HG03103 (cell line): ENCODE results near the gene IFNB1.
A peak's percentile ranks its signal among the peaks of the same experiment; 100 is the strongest.

ENCODE experiments used
- ATAC-seq: cut with Tn5 transposase; IDR thresholded peaks from one replicate; pipeline ENCODE4 v1.9.1; 2021; ENCODE audit warnings: low read depth; ENCODE audit not compliant: unreplicated experiment

The IFNB1 gene

DNA sequence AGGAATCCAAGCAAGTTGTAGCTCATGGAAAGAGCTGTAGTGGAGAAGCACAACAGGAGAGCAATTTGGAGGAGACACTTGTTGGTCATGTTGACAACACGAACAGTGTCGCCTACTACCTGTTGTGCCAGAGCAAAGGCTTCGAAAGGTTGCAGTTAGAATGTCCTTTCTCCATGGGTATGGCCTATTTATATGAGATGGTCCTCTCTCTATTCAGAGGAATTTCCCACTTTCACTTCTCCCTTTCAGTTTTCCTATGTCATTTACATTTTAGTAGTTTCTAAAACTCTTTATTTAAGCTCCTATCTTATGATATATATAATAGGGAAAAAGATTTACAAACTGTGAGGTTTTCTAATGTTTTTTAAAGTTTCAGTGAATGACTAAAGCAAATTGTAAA, at the start of gene IFNB1:
IFNB1 (minus strand) TSS at position 162 of the 400 bp plus-strand sequence; CDS start at position 89, 73 bp downstream.
- ATAC-seq: no peak

DNA sequence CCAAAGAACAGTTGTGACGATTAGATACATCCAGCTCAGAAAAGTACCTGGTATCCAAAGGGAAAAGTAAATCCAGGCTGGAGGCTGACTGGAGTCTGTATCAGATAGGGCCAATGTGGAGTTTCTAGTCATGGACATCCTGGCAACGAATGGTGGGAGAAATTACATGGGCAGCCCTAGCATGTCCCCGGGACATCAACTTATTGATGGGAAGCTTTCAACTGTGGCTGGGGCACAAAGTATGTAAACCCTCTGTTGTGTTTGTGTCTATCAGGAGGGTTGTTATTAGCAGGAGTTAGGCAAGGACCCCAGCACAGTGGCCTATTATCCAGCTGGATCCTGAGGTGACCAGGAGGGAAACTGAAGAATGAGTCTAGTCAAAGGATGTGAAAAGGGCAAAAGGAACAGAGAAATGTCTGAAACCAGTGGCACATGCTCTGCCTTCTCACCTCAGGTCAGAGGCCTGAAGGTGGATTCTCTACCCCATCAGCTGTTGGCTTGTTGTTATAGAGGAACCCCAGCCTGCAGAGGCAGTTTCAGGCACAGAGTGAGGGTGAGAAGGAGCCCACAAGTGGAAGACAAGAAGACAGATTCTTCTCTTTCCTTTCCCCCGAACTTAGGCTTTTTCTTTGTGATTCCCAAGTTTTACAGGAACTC, 44.0 kb upstream of the IFNB1 start:
- peak; percentile 89 for ATAC-seq

DNA sequence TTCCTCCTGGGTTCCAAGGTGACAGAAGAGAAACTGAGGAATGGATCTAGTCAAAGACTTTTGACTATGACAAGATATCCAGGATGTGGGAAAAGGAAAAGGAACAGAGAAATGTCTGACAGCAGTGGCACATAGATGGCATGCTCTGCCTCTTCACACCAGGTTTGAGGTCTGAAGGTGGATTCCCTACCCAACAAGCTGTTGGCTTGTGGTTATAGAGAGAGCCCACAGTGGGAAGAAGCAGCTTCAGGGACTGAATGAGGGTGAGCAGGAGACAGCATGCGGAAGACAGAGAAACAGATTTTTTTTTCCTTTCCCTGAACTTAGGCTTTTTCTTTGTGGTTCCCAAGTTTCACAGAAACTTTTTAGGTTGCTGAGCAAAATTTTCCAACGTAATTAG, 43.3 kb upstream of the IFNB1 start:
- no peak for ATAC-seq

DNA sequence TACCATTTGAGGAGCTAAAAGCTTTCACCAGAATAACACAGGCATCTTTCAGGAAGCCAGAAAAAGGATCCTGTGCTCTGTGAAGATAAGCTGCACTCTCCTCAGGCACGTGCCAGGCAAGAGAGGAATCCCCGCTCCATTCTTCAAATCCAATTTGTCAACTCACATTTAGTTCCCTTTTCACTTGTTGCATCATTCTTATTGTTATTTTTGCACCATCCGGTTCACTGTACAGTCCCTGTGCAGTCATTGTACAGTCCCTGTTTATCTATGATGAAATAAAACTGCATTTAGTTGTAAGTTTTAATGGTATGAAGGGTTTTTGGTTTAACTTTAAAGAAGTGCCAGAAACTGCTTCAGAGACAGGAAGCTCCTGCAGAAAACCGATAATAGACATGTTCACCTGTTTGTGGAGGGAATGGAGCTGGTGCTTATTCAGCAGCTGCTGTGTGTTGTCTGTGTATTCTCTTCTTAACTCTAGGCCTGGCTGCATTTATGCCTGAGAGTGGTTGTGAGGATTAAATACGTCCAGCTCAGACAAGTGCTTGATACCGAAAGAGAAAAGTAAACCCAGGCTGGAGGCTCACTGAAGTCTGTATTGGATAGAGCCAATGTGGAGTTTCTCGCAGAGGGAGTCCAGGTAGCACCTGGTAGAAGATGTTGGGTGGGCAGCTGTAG, 41.5 kb upstream of the IFNB1 start:
- no peak for ATAC-seq

DNA sequence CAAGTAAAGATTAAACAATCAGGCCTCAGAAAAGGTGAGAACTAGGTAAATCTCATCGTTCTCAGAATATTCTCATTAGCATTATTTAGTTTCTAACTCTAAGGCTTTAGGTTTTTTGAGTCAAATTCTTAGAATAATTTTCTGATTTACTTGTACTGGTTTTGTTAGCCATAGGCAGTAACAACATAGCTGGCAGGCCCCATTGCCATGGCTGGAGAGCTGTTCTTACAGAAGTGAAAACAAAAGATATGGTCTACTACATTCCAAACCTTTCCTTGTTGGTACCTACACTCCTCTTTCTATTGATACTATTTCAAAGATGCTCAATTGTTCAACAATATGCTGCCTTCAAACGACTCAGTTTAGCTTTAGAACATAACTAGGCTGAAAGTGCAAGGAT, 36.6 kb upstream of the IFNB1 start:
- ATAC-seq: no peak

DNA sequence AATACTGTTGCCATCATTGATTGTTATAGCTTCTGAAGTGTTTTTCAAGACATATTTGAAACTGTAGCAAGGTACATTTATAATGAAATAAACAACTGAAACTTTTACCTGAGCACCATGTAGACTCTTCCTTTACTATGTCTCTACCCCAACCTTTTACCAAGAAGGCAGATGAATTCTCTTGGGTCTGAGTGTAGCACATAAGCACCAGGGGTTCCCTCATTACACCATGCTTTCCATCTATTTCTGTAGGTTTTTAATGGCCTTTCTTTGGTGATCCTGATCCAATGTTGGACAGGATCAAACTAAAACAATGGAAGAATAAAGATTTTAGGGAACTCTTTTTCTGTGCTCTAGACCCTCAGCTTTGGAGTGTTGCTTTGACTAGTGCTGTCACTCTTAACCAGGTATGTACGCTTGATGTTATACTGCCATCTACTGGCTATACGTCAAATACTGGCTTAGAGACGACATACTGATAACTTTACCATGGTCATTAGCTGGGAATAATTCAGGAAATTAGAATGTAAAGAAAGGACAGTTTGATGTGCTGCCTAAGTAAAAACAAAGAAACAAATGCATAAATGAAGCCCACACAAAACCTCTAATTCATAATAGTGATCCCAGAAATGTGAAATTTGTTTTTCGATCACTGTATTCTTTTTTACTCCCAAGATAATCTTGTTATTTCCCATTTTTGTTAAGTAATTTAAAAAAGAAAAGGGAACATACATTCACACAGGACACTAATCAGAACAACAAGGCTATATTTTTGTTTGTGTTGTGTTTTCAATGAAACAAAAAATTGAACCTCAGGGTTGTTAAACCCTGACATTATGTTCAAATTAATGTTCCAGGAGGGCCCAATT, 33.2 kb upstream of the IFNB1 start:
- peak; percentile 92 for ATAC-seq

DNA sequence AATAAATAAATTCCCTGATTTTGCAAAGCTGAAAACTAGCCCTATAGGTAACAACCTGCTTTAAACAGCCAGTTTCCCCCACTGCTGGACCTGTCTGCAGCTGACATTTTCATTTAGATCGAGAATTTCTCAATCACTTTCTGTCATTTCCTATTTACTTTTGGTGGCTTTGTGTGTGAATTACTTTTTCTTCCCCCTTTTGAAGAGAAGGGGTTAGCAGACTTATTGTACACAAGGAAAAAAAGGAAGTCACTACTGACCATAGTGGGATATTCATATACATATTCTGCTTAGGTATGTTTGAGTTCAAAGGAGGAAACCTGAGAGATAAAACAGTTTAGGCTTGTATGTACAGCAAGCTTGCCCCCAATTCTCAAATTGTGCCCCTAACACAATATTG, 27.0 kb upstream of the IFNB1 start:
- no peak for ATAC-seq

DNA sequence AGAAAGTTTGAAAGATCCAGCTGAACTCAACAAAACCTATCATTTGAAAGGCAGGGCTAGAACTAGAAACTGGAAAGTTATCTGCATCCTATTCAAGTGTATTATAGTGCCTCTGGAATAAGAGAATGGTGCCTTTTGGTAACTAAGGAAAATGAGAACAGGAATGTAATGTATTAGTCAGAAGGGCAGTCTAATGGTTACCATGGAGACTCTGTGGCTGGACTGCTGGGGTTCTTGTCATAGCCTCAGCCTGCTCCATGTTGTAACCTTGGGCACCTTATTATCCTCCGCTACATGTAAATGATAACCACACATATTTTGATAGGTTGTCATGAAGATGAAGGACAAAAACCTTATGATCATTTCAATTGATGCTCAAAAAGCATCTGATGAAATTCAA, 24.6 kb upstream of the IFNB1 start:
- ATAC-seq: no peak

DNA sequence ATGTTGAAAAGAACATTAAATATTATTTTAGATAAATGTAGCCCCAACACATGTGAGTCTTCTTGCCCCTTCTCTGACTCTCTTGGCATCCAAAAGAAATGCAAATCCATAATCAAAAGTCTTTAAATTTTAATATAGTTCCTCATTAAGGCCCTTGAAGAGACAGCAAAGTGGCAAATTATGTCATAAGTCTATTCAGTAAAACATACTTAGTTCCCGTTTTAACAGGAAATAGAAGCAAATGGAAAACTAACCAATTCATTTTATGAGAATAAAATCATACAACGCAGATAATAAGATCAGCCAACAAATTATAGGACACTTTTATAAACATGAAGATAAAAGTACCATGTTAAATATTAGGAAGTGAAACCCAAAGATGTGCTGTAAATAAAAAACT, 20.1 kb upstream of the IFNB1 start:
- ATAC-seq: no peak

DNA sequence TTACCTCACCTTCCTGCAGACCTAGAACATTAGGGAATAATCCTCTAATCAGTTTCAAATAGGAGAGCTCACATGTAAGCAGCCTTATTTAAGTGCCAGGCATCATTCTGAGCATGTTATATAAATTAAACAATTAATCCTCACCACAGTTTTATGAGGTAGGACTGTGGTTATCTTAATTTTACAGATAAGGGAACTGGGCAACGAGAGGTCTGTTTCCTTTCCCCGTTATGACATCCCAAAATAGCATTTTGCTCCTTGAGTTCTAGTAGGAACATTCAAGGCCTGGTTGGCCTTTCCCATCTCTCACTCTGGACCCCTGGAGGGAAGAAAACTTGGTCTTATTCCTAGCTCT, 19.1 kb upstream of the IFNB1 start:
- ATAC-seq: no peak

DNA sequence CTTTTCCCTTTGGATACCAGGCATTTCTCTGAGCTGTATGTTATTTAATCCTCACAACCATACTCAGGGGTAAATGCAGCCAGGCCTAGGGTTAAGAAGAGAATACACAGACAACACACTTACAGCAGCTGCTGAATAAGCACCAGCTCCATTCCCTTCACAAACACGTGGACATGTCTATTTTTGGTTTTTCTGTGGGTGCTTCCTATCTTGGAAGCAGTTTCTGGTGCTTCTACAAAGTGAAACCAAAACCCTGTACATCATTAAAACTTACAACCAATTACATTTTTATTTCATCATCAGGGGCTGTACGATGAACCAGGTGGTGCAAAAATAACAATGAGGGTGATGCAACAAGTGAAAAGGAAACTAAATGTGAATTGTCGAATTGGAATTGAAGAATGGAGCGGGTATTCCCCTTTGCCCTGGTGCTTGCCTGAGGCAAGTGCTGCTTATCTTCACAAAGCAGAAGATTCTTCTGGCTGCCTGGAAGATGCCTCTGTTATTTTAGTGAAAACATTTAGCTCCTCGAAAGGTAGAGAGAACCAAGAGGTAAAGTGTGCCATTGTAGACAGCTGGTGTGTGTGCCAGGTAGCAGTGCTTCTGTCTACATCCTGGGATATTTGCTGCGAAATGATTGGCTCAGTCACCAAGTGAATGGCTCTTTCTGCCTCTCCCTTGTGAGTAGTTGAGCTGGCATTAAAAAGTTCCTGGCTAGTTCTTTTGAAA, 18.6 kb upstream of the IFNB1 start:
- ATAC-seq: peak; percentile 61

DNA sequence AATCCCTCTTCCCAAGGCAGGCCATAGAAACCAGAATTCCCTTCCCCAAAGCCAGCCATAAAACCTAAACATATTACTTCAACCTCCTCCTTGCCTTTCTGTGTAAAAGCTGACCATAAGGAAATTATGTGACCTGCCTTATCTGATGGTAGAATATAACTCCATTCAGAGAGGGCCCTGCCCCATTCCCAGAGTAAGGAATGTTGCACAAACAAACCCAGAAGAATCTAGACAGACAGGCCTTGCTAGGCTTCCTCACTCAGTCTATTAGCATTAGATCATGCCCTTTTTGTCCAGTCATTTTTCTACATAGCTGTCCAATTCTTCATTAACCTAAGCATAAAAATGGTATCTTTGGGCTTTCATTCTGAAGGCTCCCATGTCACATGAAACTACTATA, 17.8 kb upstream of the IFNB1 start:
- ATAC-seq: no peak

DNA sequence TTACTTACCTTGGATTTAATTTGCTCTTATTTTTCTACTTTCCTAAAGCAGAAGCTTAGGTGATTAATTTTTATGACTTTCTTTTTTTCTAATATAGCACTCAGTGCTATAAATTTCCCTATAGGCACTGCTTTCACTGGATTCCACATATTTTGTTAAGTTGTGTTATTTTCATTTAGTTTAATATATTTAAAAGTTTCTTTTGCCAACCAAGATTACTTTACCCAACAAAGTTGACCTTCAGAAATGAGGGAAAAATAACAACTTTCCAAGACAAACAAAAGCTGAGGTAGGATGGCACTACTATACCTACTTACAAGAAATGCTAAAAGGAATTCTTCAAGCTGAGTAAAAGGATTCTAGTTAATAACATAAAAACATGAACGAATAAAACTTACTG, 8.8 kb upstream of the IFNB1 start:
- no peak for ATAC-seq

DNA sequence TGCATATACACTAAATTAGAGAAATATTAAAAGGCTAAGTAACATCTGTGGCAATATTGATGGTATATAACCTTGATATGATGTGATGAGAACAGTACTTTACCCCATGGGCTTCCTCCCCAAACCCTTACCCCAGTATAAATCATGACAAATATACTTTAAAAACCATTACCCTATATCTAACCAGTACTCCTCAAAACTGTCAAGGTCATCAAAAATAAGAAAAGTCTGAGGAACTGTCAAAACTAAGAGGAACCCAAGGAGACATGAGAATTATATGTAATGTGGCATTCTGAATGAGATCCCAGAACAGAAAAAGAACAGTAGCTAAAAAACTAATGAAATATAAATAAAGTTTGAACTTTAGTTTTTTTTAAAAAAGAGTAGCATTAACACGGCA, 7.3 kb upstream of the IFNB1 start:
- no peak for ATAC-seq

DNA sequence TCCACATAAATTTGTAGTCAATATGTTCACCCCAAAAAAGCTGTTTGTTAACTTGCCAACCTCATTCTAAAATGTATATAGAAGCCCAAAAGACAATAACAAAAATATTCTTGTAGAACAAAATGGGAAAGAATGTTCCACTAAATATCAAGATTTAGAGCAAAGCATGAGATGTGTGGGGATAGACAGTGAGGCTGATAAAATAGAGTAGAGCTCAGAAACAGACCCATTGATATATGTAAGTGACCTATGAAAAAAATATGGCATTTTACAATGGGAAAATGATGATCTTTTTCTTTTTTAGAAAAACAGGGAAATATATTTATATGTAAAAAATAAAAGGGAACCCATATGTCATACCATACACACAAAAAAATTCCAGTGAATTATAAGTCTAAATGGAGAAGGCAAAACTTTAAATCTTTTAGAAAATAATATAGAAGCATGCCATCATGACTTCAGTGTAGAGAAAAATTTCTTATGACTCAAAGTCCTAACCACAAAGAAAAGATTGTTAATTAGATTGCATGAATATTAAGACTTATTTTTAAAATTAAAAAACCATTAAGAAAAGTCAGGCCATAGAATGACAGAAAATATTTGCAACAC, 6.6 kb upstream of the IFNB1 start:
- ATAC-seq: no peak

DNA sequence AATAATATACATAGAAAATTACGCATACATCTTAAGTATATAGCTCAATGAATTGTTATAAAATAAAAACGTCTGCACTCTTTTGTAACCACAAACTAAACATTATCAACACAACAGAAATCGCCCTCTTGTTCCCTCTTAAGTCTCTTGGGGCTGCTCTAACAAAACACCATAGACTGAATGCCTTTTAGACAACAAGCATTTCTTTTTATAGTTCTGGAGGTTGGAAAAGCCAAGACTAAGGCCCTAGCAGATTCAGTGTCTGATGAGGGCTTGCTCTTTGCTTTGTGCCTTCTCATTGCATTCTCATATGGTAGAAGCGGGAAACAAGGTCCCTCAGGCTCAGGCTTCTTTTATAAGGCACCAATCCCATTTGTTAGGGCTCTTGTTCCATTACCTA, 4.9 kb upstream of the IFNB1 start:
- no peak for ATAC-seq

DNA sequence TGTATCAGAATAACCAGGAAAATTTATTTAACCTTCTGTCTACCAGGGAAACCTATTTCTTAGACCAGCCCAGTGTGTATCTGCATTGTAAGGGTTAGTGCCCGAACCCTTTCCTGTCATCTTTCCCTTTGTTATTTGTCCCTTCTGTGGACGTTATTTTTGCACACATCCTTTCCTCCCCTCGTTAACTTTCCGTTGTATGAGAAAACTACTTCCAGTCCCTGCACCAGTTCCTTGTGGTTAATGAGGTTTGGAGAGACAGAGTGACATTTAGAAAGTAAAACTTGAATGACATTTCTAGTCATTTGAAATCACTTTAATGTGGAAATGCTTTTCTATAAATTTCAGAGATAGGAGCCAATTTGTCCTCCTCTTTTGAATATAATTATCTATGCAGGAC, 4.3 kb upstream of the IFNB1 start:
- ATAC-seq: no peak

DNA sequence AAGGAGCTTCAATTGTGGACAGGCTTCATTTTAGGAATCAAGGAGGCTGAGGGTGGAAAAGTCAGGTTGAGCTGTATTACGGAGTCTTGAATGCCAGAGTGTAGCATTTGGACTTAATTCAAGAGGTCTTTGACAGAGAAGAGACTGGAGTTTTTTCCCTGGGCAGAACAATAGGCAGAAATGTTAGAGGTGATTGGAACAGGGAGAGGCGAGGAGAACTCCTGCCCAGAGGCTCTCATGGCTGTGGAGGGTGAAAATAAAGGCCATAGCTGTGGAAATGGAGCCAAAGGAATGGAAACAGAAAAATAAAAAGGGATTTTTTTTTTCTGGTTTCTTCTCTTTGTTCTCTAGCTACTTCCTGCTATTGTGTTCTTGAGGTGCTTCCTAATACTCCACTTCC, 3.7 kb upstream of the IFNB1 start:
- no peak for ATAC-seq

DNA sequence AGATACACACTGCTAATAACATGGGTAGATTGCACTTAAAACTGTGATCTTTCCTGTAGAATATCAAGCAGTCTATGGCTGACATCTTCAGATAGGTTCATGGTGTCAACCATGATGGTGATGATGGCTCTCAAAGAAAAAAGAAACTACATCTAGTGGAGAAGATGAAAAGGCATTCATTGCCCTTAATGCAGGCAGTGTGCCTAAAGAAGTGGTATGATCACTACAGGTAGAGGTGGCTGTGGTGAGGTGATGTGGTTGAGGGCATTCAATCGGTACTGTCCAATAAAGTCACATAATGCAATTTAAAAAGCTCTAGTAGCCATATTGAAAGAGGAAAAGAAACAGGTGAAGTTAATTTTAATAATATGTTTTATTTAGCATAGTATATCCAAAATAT, 3.1 kb upstream of the IFNB1 start:
- ATAC-seq: no peak

DNA sequence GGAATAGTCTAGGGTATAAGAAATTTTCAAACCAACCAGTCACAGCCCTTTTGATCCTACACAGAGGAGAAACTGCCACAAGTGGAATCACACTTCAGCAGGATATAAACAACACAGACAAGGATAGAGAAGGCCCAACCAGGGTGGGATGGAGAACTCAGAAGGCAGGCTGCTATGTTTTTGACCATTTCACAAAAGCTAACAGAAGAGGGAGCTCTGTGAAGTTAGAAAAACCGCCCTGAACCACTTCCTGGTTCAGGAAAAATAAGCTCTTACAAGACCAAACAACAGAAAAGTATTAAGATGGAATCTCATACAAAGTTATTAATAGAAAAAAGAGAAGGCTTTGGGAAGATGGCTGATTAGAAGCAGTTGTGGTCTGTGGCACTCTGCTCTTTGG, 960 bp upstream of the IFNB1 start:
- no peak for ATAC-seq

DNA sequence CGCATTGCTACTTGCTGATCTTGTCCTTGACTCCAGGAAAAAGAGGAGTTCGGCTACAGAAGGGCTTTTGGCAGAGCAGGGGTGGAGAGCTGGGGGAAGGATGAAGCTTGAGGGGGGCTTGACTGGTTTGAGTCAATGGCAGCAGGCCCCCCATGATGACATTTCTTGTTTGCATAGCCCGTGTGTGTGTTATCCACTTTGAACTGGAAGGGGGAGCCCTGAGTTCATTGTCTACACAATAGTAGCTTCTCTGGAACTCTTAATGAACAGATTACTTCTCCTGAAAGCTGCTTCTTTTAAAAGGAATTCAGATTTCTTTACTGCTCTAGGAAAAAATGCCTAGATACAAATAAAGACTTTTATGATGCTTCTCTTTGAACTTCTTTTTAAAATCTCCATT, 2.3 kb downstream of the IFNB1 start:
- ATAC-seq: no peak
